Sigmoid colon (tissue), 7 donors: ENCODE results near the gene MAP4. TPM values are rescaled to one million over a fixed set of nuclear protein-coding genes. Genes with fewer than 3 reads are reported as not detected.

Experiments
- DNase-seq: peaks from one replicate; pipeline ENCODE4 v3.0.0-alpha.2; 2019
- H3K27ac ChIP-seq, 4 donors: fragments of 200-600 bp; sonication (generic); one replicate each; pipeline ENCODE4 v1.5.1; 2016 to 2019; ENCODE audit warnings: mild to moderate bottlenecking in 1 of 4
- H3K27me3 ChIP-seq, 3 donors: fragments of 200-600 bp; sonication (generic); one replicate each; pipeline ENCODE4 v1.5.1; 2019; ENCODE audit warnings: mild to moderate bottlenecking in 1 of 3
- H3K36me3 ChIP-seq, 4 donors: fragments of 200-600 bp; sonication (generic); one replicate each; pipeline ENCODE4 v1.5.1; 2016 to 2019
- H3K4me1 ChIP-seq, 4 donors: fragments of 200-600 bp; sonication (generic); one replicate each; pipeline ENCODE4 v1.5.1; 2017 to 2019
- H3K4me3 ChIP-seq, 4 donors: fragments of 200-600 bp; sonication (generic); one replicate each; pipeline ENCODE4 v1.5.1; 2017 to 2019; ENCODE audit warnings: mild to moderate bottlenecking in 2 of 4, moderate library complexity in 1 of 4
- H3K9me3 ChIP-seq, 4 donors: fragments of 200-600 bp in 3 of 4; sonication (generic) in 3 of 4; one replicate each; pipeline versions ENCODE4 v1.5.1 to v1.6.1; 2013 to 2019
- CTCF ChIP-seq, 4 experiments: fragments of 450-650 bp in 3 of 4; fragments of 200-600 bp in 1 of 4; IDR thresholded peaks; one replicate each; pipeline ENCODE4 v1.5.1; 2016 to 2019; ENCODE audit warnings: antibody characterized with exemption in 4 of 4, mild to moderate bottlenecking in 3 of 4, moderate library complexity in 2 of 4
- EP300 ChIP-seq, 4 donors: sonication (generic); formaldehyde crosslinking; IDR thresholded peaks; one replicate each; pipeline ENCODE4 v1.6.1; 2017; ENCODE audit warnings: antibody characterized with exemption in 4 of 4
- POLR2A ChIP-seq, 2 donors: fragments of 450-650 bp; IDR thresholded peaks; one replicate each; pipeline ENCODE4 v1.6.1; 2016; ENCODE audit warnings: antibody characterized with exemption in 2 of 2, mild to moderate bottlenecking in 2 of 2, moderate library complexity in 2 of 2
- POLR2AphosphoS5 ChIP-seq, 4 donors: sonication (generic); formaldehyde crosslinking; IDR thresholded peaks; one replicate each; pipeline ENCODE4 v1.6.1; 2017; ENCODE audit warnings: antibody characterized with exemption in 4 of 4
- WGBS, 2 donors: extraction: QIAGEN DNeasy Blood & Tissue Kit; methylation state at CpG; one replicate each; pipeline ENCODE4 v1.1.7; 2013; 5-methylcytosine and 5-hydroxymethylcytosine counted together
- intact Hi-C: fragments of 100-400 bp; cut with DNase I; formaldehyde crosslinking; loops from one replicate; pipeline ENCODE4 v1.15.1; 2023
- polyA plus RNA-seq, 3 donors: library from polyadenylated mRNA; stranded (reverse); fragments of 200-250 nt; gene quantifications; one replicate each; pipeline ENCODE4 v1.2.3, GENCODE V29; 2013
- total RNA-seq, 4 donors: library from RNA; depleted of rRNA; stranded (reverse); fragments of >200 nt; gene quantifications; one replicate each; pipeline ENCODE4 v1.1.0, GENCODE V29; 2016
- donor health status: healthy with polysubstance abuse.
- donor health status: Bipolar disorder and iron deficiency.
- donor health status: healthy.

MAP4 gene
- total and polyA plus RNA-seq, 7 donors: 41.2 to 266 (median 138) TPM

- 95 to 97% methylated on average over 15 of the region's 15 CpGs for WGBS, 2 donors
- TF ChIP-seq EP300 (IDR thresholded peaks at IDR 0.05) (no peak), CTCF (IDR thresholded peaks at IDR 0.05) (no peak), POLR2A (IDR thresholded peaks at IDR 0.05) (no peak), POLR2AphosphoS5 (IDR thresholded peaks at IDR 0.05) (no peak)
- peaks cover 0 to 34% (median 3%) of the 10 kb centered on the region in 4 donors for H3K36me3 ChIP-seq
- H3K9me3 ChIP-seq: no peaks in the 10 kb centered on the region
- no peak overlapping the region for H3K4me3 ChIP-seq
- DNase-seq: no peak
- H3K4me1 ChIP-seq: peaks cover 0 to 34% (median 20%) of the 10 kb centered on the region in 4 donors
- no peaks in the 10 kb centered on the region for H3K27me3 ChIP-seq
- peak overlapping the region in 1 of 4 donors; percentile 75 for H3K27ac ChIP-seq
- intact Hi-C loops: loop anchor here (5.0 kb wide), 1 partner anchor 100 kb away; no protein-coding TSS in a partner anchor
Observed at GRCh38 chr3:47892286-47893040, 123.8 kb downstream of the MAP4 start.

GRCh38 chr3:47891613-47892005, 124.6 kb downstream of the MAP4 start:
- intact Hi-C loops: loop anchor here (5.0 kb wide), 1 partner anchor 101 kb away; no protein-coding TSS in a partner anchor

GRCh38 chr3:47890828-47891612, 125.2 kb downstream of the MAP4 start:
- Histone ChIP-seq H3K9me3 (no peaks in the 10 kb centered on the region), H3K27ac (peak overlapping the region; percentile 37 to 75 (median 53)), H3K27me3 (no peaks in the 10 kb centered on the region), H3K4me3 (no peak overlapping the region), H3K4me1 (peaks cover 0 to 34% (median 20%) of the 10 kb centered on the region in 4 donors), H3K36me3 (peaks cover 0 to 27% (median 3%) of the 10 kb centered on the region in 4 donors)
- intact Hi-C loops: loop anchor here (5.0 kb wide), 1 partner anchor 101 kb away; no protein-coding TSS in a partner anchor
- DNase-seq: peak; percentile 92
- 76 to 91% methylated on average over 10 of the region's 10 CpGs for WGBS, 2 donors
- TF ChIP-seq POLR2AphosphoS5 (IDR thresholded peaks at IDR 0.05) (peak; percentile 63 to 72 (median 68)), POLR2A (IDR thresholded peaks at IDR 0.05) (no peak), EP300 (IDR thresholded peaks at IDR 0.05) (peak in 1 of 4 donors; percentile 25)

More at GRCh38 chr3:47891613-47892005, 124.6 kb downstream of the MAP4 start:
- H3K4me3 ChIP-seq: no peak overlapping the region
- H3K4me1 ChIP-seq: peaks cover 0 to 34% (median 20%) of the 10 kb centered on the region in 4 donors
- H3K27me3 ChIP-seq: no peaks in the 10 kb centered on the region
- no peaks in the 10 kb centered on the region for H3K9me3 ChIP-seq
- H3K27ac ChIP-seq: peak overlapping the region; percentile 37 to 75 (median 53)
- WGBS, 2 donors: 95 to 96% methylated on average over 3 of the region's 3 CpGs
- H3K36me3 ChIP-seq: peaks cover 0 to 30% (median 3%) of the 10 kb centered on the region in 4 donors
- TF ChIP-seq POLR2AphosphoS5 (IDR thresholded peaks at IDR 0.05) (no peak), EP300 (IDR thresholded peaks at IDR 0.05) (no peak), POLR2A (IDR thresholded peaks at IDR 0.05) (no peak), CTCF (IDR thresholded peaks at IDR 0.05) (no peak)
- DNase-seq: no peak

GRCh38 chr3:47890126-47890827, 125.9 kb downstream of the MAP4 start:
- Histone ChIP-seq H3K27me3 (no peaks in the 10 kb centered on the region), H3K36me3 (peaks cover 0 to 26% (median 2%) of the 10 kb centered on the region in 4 donors), H3K27ac (peak overlapping the region; percentile 37 to 75 (median 53)), H3K4me3 (no peak overlapping the region), H3K4me1 (peaks cover 0 to 31% (median 20%) of the 10 kb centered on the region in 4 donors), H3K9me3 (no peaks in the 10 kb centered on the region)
- DNase-seq: no peak
- intact Hi-C loops: loop anchor here (5.0 kb wide), 1 partner anchor 102 kb away; no protein-coding TSS in a partner anchor
- TF ChIP-seq POLR2A (IDR thresholded peaks at IDR 0.05) (no peak), EP300 (IDR thresholded peaks at IDR 0.05) (no peak), POLR2AphosphoS5 (IDR thresholded peaks at IDR 0.05) (no peak), CTCF (IDR thresholded peaks at IDR 0.05) (no peak)
- 75 to 88% methylated on average over 3 of the region's 3 CpGs for WGBS, 2 donors
